Skin of body (tissue), 2 donors: ENCODE results near the gene IQSEC2. TPM values are rescaled to one million over a fixed set of nuclear protein-coding genes. Genes with fewer than 3 reads are reported as not detected.

Source experiments
- DNase-seq: peaks from one replicate; lab custom pipeline; 2025; lab: John Stamatoyannopoulos, UW
- total RNA-seq: library from RNA; depleted of rRNA; stranded (reverse); fragments of >200 nt; gene quantifications from one replicate; pipeline ENCODE4 v1.2.3, GENCODE V29; 2014

Gene IQSEC2
- total RNA-seq, 1 donor from 2014 or later, result 6.6 TPM

DNA sequence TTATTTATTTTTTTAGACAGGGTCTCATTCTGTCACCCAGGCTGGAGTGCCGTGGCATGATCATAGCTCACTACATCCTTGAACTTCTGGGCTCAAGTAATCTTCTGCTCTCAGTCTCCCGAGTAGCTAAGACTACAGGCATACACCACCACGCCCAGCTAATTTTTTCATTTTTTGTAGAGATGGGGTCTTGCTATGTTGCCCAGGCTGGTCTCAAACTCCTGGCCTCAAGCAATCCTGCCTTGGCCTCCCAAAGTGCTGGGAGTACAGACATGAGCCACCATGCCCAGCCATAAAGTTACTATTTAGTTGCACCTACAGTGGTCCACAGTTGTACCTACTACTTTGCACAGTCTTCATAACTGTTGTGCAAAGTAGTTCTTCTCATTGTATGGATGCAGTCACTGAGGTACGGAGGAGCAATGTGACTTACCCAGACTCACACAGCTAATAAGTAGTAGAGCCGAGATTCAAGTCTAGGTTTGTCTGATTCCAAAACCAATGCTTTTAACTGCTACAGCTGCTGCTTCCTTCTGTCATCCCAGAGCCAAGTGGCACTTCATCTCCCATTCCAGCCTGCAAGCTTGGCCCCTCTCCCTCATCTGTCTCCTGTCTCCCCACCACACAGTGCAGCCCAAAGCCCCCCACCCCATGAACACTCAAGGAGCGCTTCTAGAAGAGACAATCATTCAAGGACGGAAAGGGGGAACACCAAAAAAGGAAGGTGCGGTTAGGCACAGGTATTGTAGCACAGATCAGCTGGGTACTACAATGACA is 24.0 kb upstream of the IQSEC2 start:
- DNase-seq, result no peak

- no peak for DNase-seq
Measured at GRCh38 chrX:53303195-53303594, 21.8 kb upstream of the IQSEC2 start.

DNA sequence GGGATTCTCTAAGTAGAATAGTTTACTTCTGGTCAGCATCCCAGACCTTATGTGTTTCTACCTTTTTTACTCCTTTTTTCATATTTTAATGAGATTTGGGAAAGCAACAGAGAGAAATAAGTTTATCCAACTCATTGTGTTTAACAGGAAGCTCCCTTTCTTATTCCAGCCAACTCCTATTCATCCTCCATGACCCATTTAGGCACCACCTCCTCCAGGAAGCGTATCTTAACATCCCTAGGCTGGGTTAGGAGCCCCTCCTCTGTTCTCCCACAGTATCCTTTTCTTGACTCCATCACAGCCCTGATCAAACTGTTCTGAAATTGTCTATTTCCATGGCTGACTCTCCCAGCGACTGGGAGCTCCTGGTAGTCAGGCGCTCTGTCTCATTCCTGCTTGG is 18.8 kb upstream of the IQSEC2 start:
- no peak for DNase-seq

DNA sequence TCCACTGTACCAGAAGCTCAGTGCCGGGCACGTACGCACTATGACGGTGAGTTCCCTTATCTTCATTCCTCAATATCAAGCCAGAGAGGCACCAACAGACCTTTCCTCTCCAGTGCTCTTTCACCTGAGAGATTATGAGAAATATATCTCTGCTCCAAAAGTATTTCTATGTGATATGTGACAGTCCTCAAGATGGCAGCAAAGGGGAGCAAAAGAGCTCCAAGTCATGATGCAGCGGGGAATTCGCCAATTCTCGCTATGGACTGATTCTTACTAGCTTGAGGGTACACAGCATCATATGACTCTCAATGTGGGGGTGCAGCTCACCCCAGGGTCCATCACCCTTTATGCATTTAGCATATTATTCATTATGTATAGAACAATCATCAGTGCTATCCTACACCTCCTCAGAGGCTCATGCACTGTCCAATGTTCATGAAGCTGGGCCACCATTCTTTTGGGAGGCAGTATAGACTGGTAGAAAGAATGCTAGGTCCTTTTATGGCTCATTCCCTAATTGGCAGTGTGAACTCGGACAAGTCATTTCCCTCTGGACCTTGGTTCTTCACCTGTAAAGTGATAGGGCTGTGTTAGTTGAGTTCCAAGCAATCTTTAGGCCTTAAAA is 12.8 kb upstream of the IQSEC2 start:
- no peak for DNase-seq

DNA sequence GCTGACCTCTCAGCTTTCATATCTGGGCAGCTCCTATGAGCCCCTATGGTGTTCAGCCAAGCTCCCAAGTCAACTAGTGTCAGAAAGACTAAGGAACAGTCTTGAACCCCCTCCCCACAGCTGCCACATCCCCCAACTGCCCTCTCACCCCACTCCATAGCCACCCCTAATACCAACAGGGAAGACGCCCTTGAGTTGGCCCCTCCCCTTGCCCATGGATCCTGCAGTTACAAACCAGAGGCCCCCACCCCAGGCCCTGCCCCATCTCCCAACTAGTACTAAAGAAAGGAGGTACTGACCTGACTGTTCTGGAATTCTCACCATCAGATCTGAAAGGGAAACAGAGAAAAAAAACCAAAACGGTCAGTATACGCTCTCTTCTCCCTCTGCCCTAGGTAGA is 10.2 kb upstream of the IQSEC2 start:
- no peak for DNase-seq

GRCh38 chrX:53290441-53291041 is 9.2 kb upstream of the IQSEC2 start:
- DNase-seq, result no peak

- no peak for DNase-seq
Measured at GRCh38 chrX:53288189-53288588, 6.8 kb upstream of the IQSEC2 start.

DNA sequence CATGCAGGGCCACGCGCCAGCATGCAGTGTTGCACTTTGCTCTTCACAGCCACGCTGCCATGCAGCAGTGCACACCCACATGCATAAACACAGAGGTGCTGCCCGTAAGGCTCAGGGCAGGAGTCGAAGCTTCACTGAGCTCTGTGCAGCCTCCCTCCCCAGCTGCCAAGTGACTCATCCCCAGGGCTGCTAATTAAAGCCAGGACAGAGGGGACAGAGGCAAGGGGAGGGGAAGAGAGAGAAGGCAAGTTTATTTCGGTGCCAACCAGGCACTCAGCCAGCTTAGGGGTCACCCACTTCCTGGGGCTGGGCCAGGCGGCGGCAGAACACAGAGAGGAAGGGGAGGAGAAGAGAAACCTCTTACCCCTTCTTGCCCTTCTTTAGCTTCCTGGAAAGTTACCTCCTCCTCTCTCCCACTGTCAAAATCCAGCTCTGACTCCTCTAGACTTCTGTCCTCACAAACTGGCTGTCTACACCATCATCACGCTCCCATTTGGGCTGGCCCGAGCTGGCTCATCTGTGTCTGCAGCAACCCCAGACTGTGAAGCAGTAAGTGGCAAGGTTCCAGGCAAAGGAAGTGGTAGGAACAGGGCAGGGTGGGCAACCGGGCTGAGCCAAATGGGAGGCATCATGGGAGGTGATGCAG is 6.2 kb upstream of the IQSEC2 start:
- DNase-seq, result peak; percentile 5

GRCh38 chrX:53286171-53286570 is 4.8 kb upstream of the IQSEC2 start:
- no peak for DNase-seq

- DNase-seq, result no peak
Measured at GRCh38 chrX:53285591-53285990, 4.2 kb upstream of the IQSEC2 start.

DNA sequence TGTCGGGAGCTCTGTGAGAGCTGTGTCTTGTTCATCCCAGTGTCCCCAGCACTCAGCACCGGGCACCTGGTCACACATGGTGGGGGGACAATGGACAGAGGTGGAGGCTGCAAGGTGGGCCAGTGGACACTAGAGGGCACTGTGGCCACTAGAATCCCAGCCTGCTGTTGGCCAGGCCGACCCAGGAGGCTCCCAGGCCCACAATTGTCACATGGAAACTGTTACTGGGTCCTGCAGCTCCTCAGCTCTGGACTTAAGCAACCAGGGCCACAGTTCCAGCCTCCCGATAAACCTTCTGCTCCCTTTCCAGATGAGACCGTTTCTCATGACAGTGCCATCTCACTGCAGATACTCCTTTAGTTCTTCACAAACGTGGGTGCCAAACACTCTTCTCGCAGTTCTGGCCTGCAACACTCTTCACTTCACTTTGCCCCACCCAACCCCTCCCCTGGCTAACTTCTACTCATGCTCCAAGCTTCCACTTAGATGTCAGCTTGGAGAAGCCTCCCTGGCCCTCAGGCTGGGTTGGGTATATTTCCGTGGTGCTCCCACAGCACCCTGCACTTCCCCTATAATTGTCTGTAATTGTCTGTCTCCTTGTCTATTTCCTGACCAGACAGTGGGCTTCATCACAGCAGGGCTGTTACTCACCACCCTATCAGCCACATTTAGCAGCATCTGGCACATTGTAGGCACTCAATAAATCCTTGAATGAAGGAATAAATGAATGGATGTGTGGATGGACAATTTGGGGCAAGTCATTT is 3.5 kb upstream of the IQSEC2 start:
- no peak for DNase-seq

DNA sequence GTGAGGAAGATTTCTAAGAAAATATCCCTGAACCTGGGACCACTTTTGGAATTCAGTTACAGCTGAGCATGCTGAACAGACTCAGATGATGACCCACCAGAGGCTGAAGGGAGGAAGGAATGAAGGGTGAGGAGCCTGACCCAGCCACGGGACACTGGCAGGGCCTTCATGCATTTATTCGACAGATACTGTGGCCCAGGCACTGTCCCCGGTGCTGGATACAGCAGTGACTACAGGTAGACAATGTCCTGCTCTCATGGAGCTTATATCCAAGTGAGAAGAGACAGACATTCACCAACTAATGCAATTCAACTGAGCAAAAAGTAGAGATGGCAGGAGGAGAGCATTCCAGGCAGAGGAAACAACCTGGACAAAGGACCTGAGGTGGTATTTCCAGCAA is 2.2 kb upstream of the IQSEC2 start:
- DNase-seq, result no peak

DNA sequence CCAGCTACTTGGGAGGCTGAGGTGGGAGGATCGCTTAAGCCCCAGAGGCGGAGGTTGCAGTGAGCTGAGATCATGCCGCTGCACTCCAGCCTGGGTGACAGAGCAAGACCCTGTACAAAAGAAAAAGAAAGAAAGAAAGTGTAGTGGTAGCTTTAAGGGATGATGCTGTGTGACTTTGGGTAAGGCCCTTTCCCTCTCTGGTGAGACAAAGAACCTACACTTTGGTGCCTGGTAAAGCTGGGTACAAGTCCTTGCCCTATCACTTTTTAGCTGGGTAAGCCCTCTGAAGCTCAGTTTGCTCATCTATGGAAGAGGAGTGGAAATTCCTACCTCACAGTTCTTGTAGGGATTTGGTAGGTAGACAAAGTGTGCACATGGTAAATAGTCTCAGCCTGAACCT is 1.7 kb upstream of the IQSEC2 start:
- no peak for DNase-seq

- DNase-seq, result no peak
Measured at GRCh38 chrX:53281963-53282695, 745 bp upstream of the IQSEC2 start.

DNA sequence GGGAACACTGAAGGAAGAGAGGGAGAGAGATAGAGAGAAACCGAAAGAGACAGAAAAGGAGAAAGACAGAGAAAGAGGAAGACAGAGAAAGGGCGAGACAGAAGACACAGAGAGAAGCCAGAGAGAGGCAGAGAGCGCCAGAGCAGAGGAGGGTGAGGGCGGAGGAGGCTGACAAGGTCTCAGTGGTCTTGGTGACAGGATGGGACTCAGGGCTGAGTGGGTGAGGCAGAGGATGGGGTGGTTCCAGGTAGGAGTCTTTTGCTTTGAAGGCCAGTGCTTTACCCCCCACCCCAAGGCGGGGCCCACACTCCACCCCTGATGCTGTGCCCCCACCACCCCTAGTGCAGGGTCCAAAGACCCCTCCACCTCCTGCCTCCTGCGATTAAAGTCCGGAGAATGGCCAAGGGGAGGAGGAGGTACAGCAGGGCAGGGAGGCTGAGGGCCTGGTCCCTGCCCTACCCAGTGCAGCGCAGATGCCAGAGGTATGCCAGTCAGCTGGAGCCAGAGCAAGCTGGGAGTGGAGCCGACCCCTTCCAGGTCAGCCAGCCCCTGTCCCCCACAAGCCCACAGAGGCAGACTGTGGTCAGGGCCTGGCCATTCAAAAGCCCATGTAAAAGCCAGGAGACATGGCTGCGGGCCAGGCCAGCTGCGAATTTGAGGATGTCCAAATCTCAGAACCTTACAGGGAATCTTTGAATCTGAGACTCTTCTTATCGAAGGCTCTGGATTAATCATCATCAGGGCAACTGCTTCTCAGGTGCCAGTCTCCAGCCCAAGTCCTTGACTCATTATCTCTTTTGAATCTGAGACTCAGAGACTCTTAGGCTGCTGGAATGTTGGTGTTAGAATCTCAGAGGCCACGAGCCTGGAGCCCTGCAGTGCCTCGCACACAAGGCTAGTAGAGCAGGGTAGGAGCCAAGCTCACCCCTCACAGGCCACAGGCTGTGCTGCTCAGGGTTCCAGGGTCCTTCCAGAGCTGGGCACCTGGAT is 758 bp downstream of the IQSEC2 start:
- DNase-seq, result no peak

DNA sequence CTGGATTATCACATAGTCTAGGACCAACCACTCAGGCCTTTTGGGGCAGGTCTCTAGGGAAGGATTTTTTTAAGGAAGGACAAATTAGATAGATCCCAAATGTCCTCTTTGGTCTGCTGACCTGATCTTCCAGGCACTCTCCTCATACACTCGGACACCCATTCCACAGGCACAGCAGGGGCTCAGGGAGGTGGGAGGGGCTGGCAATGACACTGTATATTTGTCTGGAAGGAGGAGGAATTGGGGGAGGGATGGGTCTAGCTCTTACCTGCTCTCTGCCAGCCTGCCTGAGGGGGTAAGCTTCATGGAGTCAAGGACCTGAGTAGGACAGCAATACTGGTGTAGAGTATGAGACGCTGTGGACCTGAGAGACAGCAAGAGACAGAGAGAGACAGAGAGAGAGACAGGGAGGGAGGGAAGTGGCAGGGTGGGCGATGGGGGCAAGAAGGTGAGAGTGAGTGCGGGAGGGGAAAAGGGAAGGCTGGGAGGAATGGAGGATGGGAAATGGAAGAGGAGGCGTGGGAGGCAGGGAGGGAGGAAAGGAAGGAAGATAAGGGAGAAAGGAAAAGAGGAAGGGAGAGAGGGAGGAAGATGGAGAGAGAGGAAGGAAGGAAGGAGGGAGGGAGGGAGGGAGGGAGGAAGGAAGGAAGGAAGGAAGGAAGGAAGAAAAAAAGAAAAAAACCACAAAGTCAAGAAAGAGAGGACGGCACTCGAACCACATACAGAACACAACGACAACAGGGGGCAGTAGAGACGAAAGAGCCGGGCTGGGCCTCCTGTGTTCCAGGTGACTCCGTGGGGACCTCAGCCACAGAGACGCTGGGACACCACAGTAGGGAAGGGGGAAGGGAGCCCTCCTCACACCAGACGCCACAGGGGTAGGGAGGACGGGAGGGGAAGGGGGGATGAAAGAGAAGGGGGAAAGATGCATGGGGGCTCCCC is 1.8 kb downstream of the IQSEC2 start:
- no peak for DNase-seq

DNA sequence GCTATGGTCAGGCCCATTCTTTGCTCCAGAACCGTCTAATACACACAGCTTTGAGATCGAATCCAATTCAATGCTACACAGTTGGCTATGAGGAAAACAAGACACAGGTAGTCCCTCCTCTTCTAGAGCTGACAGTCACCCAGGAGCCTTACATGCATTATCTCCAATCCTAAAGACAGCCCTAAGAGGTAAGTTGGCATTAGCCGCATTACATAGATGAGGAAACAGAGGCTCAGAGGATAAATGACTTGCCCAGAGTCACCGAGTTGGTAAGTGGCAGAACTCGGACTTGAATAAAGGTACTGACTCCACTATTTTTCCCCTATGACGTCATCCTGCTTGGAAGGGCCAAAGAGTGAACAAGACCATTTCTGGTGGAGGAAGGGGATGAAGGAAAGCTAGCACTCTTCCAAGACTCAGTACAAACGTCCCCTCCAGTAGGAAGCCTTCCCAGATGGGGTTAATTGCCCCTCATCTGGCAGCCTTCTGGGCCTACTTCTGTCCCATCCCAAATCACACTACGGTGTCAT is 8.5 kb downstream of the IQSEC2 start:
- DNase-seq, result no peak

DNA sequence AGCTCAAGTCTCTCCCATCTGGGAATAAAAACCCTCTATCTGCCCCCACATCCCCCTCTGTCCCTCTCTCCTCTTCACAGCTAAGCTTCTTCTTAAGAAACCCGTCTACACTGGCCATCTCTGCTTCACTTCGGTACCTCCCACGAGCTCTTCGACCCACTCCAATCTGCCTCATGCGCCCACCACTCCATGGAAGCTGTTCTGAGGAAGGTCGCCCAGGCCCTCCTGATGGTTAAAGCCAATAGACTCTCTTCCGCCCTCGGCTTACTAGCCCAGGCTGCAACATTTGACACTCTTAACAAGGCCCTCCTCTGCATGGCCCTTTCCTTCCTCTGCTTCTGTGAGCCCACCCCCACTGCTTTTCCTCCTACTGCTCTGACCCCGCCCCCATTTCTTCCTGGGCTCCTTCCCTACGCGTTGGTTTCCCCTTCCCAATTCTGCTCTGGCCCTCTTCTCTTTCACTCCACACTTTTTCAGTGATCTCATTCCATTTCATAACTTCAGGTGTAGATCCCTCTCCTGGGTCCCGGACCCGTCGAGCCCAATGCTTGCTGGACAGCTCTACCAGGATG is 11.8 kb downstream of the IQSEC2 start:
- DNase-seq, result no peak
